H1 (cell line): ENCODE data around the gene CILP. TPM values are rescaled to one million over a fixed set of nuclear protein-coding genes. Genes with fewer than 3 reads are reported as not detected.

ENCODE experiments used
- CBX5 ChIP-seq: fragments of 300-800, 300-1000 bp; sonication (generic); IDR thresholded peaks from 2 replicates; pipeline ENCODE4 v1.7.1; 2016; ENCODE audit warnings: antibody characterized with exemption, low read length, low read depth
- CTCF ChIP-seq, 3 experiments: IDR thresholded peaks; 1 replicate in 2 of 3; 2 replicates in 1 of 3; pipeline versions ENCODE4 v1.5.1 to v1.6.1; 2011; ENCODE audit warnings: low read length in 3 of 3, mild to moderate bottlenecking in 3 of 3, inconsistent platforms in 2 of 3, low read depth in 1 of 3, moderate library complexity in 1 of 3; ENCODE audit not compliant: insufficient read depth in 1 of 3; ENCODE audit errors: control extremely low read depth in 1 of 3
- JUN ChIP-seq: IDR thresholded peaks from 2 replicates; pipeline ENCODE4 v1.6.1; 2011; ENCODE audit warnings: low read depth, mild to moderate bottlenecking, improper control_type of control experiment, low read length
- polyA plus RNA-seq, 7 experiments: library from polyadenylated mRNA; depleted of rRNA in 3 of 7; stranded (reverse) in 5 of 7; unstranded in 2 of 7; fragments of >200 nt in 5 of 7; fragments of 200-250 nt in 2 of 7; gene quantifications; 1 replicate in 5 of 7; 2 replicates in 1 of 7; 4 replicates in 1 of 7; pipeline versions ENCODE4 v1.2.1 to v1.2.3, GENCODE V29; 2011 to 2013; ENCODE audit warnings: missing spikeins in 2 of 7, mixed read lengths in 2 of 7
- total RNA-seq: library from RNA; stranded (reverse); fragmentation: NEBNext Ultra II Directional; extraction: Animal tissue kit (Norgen Biotek cat#: 25700); gene quantifications from 2 replicates; pipeline ENCODE4 v1.2.1, GENCODE V29; 2021

CILP gene
- total and polyA plus RNA-seq, 2 of the 8 experiments (the other 6 are each of a cell fraction or from before 2014, with no cell fraction given): 0.02 TPM; not detected in 1

GRCh38 chr15:65174509-65174908 lies 36.8 kb downstream of the CILP start (continued):
- TF ChIP-seq CBX5: no peak
- no peak for TF ChIP-seq CTCF (IDR thresholded peaks at IDR 0.05; ENCODE audit: control extremely low read depth in 1 of 3, insufficient read depth in 1 of 3, low read depth in 1 of 3, low read length in 3 of 3)
- no peak for TF ChIP-seq JUN
